ENCODE data around the gene ECSCR.

Gene ECSCR

DNA sequence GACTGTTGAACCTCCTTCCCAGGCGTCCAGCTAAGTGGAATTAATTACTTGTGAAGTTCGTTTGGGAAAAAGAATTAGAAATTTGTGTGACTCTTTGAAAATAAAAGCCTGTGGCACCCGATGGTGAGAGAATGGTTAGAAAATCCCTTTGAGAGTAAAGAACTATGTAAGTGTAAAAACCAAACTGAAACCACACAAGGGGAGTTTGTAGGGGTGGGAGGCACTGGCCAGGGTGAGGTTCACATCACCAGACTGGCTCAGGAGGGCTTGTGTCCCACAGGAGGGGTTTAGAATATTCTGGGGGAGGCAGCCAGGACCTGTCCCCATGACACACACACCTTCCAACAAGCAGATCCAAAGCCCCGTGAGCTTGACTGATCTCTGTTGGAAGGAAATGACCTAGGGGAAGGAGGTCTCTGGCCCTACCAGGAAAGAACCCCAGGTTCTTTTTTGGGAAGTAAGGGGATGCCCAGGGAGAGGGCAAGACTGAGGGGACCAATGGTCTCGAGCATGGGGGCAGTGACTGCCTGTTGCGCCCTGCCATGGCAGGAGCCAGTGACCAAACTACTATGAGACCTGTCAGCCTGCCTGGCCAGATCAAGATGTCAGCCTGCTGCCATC, 62.9 kb downstream of the ECSCR start:
- Mint-ChIP-seq H3K4me1 (peaks cover 55% of the 10 kb centered on the region), H3K9me3 (no peaks in the 10 kb centered on the region), H3K27ac (peak overlapping the region; percentile 78), H3K27me3 (no peaks in the 10 kb centered on the region), H3K4me3 (peak overlapping the region; percentile 57), H3K36me3 (peaks cover 7% of the 10 kb centered on the region)
- ATAC-seq = peak; percentile 10
